ENCODE results near the gene SLC6A1.

The SLC6A1 gene

GRCh38 chr3:10972072-10972782 lies 20.3 kb upstream of the SLC6A1 start:
- DNase-seq, result no peak

- DNase-seq, result no peak
These were observed 19.4 kb upstream of the SLC6A1 start for GRCh38 chr3:10973046-10973595.

GRCh38 chr3:10974131-10974530 lies 18.4 kb upstream of the SLC6A1 start:
- no peak for DNase-seq

GRCh38 chr3:10974746-10975375 lies 17.7 kb upstream of the SLC6A1 start:
- no peak for DNase-seq

- no peak for DNase-seq
These were observed 16.8 kb upstream of the SLC6A1 start for GRCh38 chr3:10975695-10976234.

GRCh38 chr3:10976770-10977169 lies 15.8 kb upstream of the SLC6A1 start:
- no peak for DNase-seq

- DNase-seq, result peak; percentile 60
These were observed 14.5 kb upstream of the SLC6A1 start for GRCh38 chr3:10977892-10978510.

- no peak for DNase-seq
These were observed 13.6 kb upstream of the SLC6A1 start for GRCh38 chr3:10978956-10979355.

GRCh38 chr3:10980312-10980711 lies 12.2 kb upstream of the SLC6A1 start:
- no peak for DNase-seq

- no peak for DNase-seq
These were observed 11.5 kb upstream of the SLC6A1 start for GRCh38 chr3:10981031-10981430.

GRCh38 chr3:10981961-10982360 lies 10.6 kb upstream of the SLC6A1 start:
- peak; percentile 35 for DNase-seq

- DNase-seq, result no peak
These were observed 9.8 kb upstream of the SLC6A1 start for GRCh38 chr3:10982782-10983181.

- peak; percentile 31 for DNase-seq
These were observed 9.2 kb upstream of the SLC6A1 start for GRCh38 chr3:10983219-10983916.

GRCh38 chr3:10984371-10984896 lies 8.1 kb upstream of the SLC6A1 start:
- no peak for DNase-seq

- no peak for DNase-seq
These were observed 7.4 kb upstream of the SLC6A1 start for GRCh38 chr3:10985181-10985580.

- no peak for DNase-seq
These were observed 6.0 kb upstream of the SLC6A1 start for GRCh38 chr3:10986592-10986991.

GRCh38 chr3:10988001-10988665 lies 4.4 kb upstream of the SLC6A1 start:
- no peak for DNase-seq

GRCh38 chr3:10988991-10989484 lies 3.5 kb upstream of the SLC6A1 start:
- no peak for DNase-seq

- DNase-seq, result no peak
These were observed 588 bp downstream of the SLC6A1 start for GRCh38 chr3:10992943-10993728.

- no peak for DNase-seq
These were observed 1.1 kb downstream of the SLC6A1 start for GRCh38 chr3:10993729-10994065.

GRCh38 chr3:10994306-10994705 lies 1.8 kb downstream of the SLC6A1 start:
- DNase-seq, result no peak
